Sigmoid colon (tissue), 4 donors: ENCODE results near the gene ZNF445.

Experiments used
- POLR2AphosphoS5 ChIP-seq, 4 donors: sonication (generic); formaldehyde crosslinking; IDR thresholded peaks; one replicate each; pipeline ENCODE4 v1.6.1; 2017; ENCODE audit warnings: antibody characterized with exemption in 4 of 4
- TF ChIP-seq, protein P1 (sequence below), 4 experiments: fragments of 450-650 bp in 3 of 4; fragments of 200-600 bp in 1 of 4; IDR thresholded peaks; one replicate each; pipeline ENCODE4 v1.5.1; 2016 to 2019; ENCODE audit warnings: antibody characterized with exemption in 4 of 4, mild to moderate bottlenecking in 3 of 4, moderate library complexity in 2 of 4

DNA sequence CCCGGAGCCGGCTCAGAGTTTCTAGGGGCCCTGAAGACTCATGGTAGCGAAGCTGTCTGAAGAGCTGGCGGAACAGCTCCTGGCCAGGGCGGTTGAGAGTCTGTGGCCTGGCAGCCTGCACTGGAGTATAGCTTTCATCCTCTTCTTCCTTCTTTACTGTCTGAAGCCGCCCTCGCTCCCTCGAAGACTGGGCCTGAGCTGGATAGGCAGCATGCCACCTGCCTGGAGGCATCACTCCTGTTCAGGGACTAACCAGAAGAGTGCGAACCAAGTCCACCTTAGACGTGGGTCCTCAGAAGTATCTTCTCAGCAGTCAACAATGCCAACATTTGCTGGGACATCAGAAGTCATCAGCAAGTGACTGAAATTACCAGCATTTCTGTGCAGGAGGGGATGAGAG is 22.2 kb downstream of the ZNF445 start:
- TF ChIP-seq, protein P1, sequence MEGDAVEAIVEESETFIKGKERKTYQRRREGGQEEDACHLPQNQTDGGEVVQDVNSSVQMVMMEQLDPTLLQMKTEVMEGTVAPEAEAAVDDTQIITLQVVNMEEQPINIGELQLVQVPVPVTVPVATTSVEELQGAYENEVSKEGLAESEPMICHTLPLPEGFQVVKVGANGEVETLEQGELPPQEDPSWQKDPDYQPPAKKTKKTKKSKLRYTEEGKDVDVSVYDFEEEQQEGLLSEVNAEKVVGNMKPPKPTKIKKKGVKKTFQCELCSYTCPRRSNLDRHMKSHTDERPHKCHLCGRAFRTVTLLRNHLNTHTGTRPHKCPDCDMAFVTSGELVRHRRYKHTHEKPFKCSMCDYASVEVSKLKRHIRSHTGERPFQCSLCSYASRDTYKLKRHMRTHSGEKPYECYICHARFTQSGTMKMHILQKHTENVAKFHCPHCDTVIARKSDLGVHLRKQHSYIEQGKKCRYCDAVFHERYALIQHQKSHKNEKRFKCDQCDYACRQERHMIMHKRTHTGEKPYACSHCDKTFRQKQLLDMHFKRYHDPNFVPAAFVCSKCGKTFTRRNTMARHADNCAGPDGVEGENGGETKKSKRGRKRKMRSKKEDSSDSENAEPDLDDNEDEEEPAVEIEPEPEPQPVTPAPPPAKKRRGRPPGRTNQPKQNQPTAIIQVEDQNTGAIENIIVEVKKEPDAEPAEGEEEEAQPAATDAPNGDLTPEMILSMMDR (IDR thresholded peaks at IDR 0.05), result no peak
- TF ChIP-seq POLR2AphosphoS5 (IDR thresholded peaks at IDR 0.05), result no peak
